CD4-positive, alpha-beta T cell treated with Interleukin-17A for 4 hours (primary cell): ENCODE data around the gene ANO6.
"Not testable (repeated sequence)": the region's sequence is repeated elsewhere in the genome, so short reads cannot be mapped to it uniquely, and the experiment has no call there.

Source experiments
- DNase-seq: peaks from one replicate; pipeline ENCODE4 v3.0.0-alpha.2; 2020; ENCODE audit warnings: mixed read lengths

The ANO6 gene

GRCh38 chr12:45215419-45216229 is at the start of gene ANO6:
TSS of gene ANO6 (plus strand) at chr12:45216095. CDS start at chr12:45216322, 227 bp downstream.
- peak; percentile 84 for DNase-seq

GRCh38 chr12:45168976-45169375 is 46.9 kb upstream of the ANO6 start:
- DNase-seq, result no peak

DNA sequence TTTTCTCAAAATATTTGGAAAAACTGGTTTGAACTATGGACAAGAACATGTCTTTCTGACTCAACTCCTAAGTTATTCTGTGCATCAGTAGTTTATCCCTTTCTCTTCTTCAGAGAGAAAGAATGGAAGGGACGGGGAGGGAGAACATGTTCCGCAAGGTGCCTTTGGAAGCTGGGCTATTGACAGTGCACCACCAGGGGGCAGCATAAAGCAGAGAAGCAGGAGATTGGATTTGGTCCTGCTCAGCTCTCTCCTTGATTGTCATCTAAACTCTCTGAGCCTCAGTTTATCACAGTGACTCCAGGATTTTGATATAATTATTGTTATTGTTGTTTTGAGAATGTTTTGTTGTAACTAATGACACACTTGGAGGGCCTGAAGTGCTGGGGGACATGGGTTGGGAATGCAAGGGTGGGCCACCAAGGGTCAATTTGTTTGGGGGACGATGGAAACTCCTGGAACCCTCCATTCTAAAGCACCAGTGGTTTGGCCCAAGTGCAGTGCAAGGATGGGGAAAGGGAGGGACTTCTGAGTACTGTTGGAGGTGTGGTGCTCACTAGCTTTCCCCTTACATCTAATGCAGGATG is 45.3 kb upstream of the ANO6 start:
- peak; percentile 87 for DNase-seq

- not testable (repeated sequence) for DNase-seq
Measured at GRCh38 chr12:45173293-45173692, 42.6 kb upstream of the ANO6 start.

GRCh38 chr12:45174595-45174994 is 41.3 kb upstream of the ANO6 start:
- DNase-seq, result no peak

- DNase-seq, result no peak
Measured at GRCh38 chr12:45178771-45179170, 37.1 kb upstream of the ANO6 start.

DNA sequence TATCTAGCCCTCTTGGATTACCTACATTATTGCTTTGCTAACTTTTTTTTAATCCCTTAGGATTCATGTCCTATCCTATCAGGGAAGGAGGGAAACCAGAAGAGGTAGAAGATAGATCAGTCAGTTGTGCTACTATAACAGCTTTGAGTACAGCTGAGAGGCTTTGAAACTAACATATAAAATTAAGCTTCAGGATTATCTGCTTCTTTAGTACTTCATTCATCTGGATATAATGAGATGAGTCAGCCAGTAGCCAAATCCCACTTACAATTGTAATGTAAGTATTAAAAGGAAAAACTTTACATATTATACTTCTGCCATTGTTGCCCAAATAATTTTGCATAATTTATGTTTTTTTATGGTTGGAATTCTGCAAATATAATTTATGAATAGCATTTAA is 33.4 kb upstream of the ANO6 start:
- no peak for DNase-seq

DNA sequence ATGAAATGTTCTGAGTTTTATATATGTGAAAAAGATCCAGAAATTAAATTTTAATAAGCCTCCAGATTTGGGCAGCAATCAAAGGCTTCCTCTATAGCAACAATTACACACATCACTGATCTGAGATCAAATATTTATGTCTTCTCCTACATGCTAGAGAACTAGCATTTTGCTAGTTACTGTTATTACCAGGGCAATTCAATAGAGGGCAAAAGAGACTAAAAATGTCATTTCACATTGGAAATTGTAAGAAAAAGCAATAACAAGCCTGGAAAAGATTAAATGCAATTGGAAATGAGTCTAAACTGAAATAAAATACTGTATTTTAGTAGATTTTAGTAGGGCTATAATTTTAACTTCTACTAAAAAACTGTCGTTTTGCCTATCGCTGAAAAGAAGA is 32.6 kb upstream of the ANO6 start:
- no peak for DNase-seq

DNA sequence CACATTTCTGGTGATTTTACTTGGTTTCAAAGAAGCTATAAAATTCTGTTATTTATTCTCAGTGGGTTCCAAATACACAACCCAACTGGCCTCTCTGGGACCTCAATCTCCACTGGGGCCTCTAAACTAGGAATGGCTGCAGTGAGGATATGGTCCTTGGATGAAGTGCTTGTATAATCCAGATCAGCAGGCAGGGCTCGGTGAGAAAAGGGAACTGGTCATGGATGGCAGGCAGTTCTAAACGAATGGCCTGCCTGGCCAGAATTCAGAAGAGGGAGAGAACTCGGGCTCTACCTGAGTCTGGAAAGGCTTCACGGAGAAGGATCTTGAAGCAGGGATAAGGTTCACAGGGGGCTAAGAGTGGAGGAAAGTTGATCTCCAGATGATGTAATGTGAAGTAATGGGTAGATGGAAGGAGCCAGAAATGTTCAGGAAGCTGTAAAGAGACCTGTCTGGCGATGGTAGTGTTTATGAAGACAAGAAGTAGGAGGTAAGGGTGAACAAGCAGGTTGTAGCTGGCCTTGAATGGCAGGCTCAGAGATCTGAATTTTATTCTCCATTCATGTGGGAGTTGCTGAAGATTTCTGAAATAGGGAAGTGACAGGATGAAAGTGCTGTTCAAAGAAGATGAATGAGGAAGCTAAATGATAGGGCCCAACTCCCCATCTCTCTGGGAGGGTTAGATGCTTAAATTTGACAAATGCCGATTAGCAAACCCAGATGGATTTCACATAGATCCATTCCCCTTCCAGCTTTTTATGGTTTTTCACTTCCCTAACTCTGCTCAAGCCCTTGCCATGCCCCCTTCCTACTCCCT is 31.5 kb upstream of the ANO6 start:
- DNase-seq, result no peak

- DNase-seq, result no peak
Measured at GRCh38 chr12:45186762-45187161, 29.1 kb upstream of the ANO6 start.

DNA sequence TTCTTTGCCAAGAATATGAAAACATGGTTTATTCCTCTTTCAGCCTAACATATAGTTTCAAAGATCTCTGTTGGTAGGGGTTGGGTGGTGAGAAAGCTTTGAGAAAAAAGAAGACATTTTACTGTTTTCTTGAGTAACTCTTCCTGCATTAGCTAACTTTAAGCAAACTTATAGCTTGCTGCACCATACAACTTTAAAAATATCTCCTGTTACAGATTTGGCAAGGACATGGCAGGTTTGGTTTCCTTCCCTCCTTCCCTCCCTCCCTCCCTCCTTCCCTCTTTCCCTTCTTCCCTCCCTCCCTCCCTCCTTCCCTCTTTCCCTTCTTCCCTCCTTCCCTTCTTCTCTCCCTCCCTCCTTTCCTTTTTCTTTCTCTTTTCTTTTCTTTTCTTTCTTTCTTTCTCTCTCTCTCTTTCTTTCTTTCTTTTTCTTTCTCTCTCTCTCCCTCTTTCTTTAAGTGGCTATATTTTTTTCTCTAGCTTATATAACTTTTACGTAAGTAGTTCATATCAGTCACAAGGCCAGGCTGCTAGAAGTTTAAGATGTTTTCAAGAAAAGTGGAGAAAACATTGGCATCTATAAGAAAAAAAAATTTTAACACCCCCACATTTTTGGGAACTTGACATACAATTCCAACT is 26.0 kb upstream of the ANO6 start:
- DNase-seq, result no peak

DNA sequence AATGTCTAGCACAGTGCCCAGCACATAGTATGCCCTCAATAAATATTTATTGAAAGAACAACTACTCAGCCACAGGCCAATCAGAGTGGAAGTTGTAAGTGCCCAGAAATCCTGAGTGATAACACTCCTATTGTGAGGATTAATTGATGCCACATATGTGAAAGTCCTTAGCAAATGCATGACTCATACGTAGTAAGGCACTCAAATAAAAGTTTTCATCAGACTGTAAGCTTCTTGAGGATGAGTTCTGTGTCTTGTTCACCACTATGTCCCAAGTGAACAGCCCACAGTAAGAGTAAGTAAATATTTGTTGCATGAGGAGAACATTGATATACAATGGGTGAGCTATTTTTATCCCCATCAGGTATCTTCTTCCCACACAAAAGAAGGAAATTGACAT is 24.7 kb upstream of the ANO6 start:
- DNase-seq, result no peak

GRCh38 chr12:45192707-45193106 is 23.2 kb upstream of the ANO6 start:
- no peak for DNase-seq

DNA sequence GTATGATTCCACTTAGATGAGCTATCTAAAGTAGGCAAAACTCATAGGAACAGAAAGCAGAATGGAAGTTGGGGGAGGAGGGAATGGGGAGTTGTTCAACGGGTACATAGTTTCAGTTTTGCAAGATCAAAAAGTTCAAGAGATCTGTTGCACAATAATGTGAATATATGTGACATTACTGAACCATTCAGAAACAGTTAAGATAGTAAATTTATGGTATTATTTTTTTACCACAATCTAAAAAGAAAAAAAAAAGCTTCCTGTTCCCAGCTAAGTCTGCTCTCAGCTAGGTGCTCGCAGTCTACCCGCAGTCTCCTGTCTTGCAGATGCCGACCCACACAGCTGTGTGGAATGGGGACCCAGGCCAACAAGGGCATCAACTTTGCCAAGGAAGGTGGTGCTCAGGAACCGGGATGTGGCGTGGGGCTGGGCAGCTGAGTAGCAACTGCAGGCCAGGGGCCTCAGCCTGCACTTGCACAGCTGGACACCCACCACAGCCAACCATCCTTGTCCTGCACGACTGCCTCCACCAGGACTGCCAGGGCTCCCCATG is 15.3 kb upstream of the ANO6 start:
- peak; percentile 20 for DNase-seq

DNA sequence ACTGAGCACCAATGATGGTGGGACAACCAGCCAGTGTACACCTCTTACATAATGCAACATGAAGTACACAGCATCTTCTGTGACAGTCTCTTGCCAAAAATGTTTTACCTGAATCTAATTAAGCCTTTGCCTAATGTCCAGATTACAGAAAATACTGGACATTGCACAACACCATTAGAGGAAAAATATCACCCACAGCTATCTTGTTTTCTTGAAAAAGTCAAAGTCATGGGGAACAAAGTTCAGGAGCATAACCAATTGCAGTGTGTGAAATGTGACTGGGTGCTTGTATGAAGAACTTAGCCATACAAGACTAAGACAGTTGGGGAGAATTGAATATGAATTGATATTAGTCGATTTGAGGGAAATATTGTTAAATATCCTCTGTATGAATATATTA is 12.1 kb upstream of the ANO6 start:
- no peak for DNase-seq

DNA sequence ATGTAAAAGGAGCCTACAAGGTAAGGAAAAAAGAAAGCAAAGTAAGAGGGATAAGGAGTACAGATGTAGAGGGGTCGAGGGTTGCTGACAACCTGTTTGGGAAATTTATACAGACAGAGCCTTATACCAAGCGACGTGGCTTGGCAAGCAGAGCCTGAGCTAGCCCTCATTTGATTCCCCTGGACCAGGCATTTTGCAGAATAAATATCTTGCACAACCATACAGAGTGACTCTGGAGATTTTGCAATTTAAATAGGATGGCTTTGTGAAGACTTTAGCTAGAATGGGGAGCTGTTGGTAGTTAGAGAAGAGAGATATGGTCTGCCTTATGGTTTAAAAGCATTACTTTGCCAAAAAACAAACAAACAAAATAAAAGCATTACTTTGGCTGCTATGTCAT is 11.1 kb upstream of the ANO6 start:
- no peak for DNase-seq

DNA sequence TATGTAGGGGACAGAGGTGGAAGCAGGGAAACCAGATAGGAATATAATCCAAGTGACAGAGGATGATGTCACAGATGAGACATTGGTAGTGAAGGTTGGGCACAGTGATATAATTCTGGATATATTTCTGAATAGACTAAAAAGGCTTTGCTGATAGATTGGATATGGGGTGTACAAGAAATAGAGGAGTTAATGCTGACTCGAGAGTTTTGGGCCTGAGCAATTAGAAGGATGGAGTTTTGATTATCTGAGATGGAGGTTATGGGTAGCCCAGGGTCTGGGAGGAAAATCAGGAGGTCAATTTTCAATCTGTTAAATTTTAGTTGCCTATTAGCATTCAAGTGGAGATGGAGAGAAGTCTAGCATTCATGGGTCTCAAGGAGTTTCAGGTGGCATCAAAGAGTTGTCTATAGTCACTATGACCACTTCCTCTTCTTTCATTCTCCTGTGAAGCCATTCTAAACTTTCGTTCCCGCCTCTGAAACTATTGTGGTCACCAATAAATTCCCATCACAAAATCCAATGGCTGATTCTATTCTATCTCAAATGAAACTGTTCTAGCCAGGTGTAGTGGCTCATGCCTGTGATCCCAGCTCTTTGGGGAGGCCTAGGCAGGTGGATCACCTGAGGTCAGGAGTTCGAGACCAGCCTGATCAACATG is 10.6 kb upstream of the ANO6 start:
- DNase-seq, result no peak

DNA sequence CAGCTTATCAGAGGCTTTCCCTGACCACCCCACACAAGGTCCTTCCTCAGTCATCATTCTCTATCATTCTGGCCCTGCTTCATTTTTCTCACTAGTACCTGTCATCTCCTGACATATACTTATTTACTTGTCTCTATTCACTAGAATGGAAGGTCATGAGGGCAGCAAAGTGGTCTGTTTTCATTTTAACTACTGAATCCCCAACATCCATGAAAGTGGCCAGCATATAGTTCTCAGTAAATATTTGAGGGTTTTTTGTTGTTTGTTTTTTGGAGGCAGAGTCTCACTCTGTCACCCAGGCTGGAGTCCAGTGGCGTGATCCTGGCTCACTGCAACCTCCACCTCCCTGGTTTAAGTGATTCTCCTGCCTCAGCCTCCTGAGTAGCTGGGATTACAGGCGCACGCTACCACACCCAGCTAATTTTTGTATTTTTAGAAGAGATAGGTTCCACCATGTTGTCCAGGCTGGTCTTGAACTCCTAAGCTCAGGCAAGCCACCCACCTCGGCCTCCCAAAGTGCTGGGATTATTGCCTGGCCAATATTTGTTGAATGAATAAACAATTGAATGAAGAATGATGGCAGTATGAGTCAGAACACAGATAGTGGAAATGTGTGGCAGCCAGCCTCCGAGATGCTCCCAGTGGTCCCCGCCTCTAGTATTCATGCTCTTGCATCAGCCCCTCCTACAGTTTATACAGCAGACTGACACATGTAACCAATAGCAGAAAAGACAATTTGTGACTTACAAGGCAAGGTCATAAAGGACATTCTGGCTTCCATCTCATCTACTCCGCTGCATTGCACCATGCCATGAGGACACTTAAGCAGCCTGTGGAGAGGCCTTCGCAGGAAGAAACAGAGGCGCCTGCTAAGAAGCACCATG is 7.0 kb upstream of the ANO6 start:
- no peak for DNase-seq

- DNase-seq, result no peak
Measured at GRCh38 chr12:45209784-45210183, 6.1 kb upstream of the ANO6 start.

GRCh38 chr12:45212064-45212463 is 3.8 kb upstream of the ANO6 start:
- DNase-seq, result no peak

DNA sequence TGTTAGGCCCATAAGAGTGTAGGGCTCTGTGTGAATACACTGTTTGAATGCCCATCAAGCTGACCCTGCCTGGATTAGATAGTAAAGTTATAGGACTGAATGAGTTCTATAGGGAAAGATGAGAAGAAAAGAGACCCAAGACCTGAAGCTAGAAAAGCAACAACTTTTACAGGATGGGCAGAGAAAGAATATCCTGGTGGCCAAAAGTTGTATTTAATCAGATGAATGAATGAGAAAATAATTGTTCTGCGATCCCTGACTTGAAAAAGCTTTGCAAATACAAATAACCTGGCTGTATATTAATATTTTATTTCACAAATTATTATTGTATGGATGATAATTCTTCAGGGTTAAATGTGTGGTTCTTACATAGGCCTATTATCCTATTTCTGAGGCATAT is 2.8 kb upstream of the ANO6 start:
- no peak for DNase-seq
